IPS-11a (cell line): ENCODE results near the gene LNP1.
A peak's percentile ranks its signal among the peaks of the same experiment; 100 is the strongest.
"Not testable (repeated sequence)": the region's sequence is repeated elsewhere in the genome, so short reads cannot be mapped to it uniquely, and the experiment has no call there.

Experiments used
- H3K4me3 ChIP-seq: one replicate; pipeline ENCODE4 v1.5.1; 2013; ENCODE audit warnings: low read depth, low read length, control low read depth

Gene LNP1

DNA sequence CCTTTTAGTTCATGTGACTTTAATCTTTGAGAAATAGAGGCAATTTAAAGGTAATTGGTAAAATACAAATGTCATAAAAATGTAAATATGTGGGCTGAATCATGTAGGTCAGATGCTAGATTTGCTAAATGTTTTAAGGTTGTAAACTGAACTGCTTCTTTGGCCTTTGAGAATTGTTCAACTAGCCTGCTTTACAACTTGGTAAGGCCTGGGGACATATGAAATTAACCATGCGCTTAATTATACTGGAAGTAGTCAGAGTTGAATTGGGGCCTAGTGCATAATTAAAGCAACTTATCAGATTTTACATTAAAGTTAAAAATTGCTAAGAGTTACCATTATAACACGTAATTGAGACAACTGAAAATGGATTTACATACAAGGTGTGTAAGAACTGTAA lies 70.1 kb downstream of the LNP1 start:
- H3K4me3 ChIP-seq = no peak overlapping the region

DNA sequence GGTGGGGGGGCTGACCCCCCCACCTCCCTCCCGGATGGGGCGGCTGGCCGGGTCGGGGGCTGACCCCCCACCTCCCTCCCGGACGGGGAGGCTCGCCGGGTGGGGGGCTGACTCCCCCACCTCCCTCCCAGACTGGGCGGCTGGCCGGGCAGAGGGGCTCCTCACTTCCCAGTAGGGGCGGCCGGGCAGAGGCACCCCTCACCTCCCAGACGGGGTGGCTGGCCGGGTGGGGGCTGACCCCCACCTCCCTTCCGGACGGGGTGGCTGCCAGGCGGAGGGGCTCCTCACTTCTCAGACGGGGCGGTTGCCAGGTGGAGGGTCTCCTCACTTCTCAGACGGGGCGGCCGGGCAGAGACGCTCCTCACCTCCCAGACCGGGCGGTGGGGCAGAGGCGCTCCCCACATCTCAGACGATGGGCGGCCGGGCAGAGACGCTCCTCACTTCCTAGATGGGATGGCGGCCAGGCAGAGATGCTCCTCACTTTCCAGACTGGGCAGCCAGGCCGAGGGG lies 76.6 kb downstream of the LNP1 start:
- H3K4me3 ChIP-seq = not testable (repeated sequence)

DNA sequence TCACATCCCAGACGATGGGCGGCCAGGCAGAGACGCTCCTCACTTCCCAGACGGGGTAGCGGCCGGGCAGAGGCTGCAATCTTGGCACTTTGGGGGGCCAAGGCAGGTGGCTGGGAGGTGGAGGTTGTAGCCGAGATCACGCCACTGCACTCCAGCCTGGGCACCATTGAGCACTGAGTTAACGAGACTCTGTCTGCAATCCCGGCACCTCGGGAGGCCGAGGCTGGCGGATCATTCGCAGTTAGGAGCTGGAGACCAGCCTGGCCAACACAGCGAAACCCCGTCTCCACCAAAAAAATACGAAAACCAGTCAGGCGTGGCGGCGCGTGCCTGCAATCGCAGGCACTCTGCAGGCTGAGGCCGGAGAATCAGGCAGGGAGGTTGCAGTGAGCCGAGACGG lies 77.2 kb downstream of the LNP1 start:
- not testable (repeated sequence) for H3K4me3 ChIP-seq

DNA sequence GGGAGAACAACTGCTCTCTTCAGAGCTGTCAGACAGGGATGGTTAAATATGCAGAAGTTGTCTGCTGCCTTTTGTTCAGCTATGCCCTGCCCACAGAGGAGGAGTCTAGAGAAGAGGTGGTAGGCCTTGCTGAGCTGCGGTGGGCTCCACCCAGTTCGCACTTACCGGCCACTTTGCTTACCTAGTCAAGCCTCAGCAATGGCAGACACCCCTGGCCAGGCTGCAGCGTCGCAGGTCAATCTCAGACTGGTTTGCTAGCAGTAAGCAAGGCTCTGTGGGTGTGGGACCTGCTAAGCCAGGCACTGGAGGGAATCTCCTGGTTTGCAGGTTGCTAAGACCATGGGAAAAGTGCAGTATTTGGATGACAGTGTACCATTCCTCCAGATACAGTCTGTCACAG lies 78.7 kb downstream of the LNP1 start:
- H3K4me3 ChIP-seq = no peak overlapping the region

DNA sequence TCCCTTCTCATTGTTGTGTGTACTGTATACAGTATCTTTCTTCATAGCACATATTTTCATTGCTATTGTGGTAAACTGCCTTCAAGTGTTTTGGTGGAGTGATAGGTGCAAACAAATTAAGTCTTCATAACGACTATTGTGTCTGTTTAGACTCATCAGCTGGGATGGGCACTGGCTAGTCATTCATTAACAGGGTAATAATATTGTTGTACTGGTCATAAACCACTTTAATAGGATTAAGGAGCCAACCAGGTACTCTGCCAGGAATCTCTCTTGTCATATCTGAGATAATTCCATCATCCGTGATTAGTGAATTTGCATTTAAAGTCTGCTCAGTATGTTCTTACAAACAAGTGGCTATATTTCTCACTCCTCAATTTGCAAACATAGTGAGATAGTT lies 80.8 kb downstream of the LNP1 start:
- H3K4me3 ChIP-seq = no peak overlapping the region

DNA sequence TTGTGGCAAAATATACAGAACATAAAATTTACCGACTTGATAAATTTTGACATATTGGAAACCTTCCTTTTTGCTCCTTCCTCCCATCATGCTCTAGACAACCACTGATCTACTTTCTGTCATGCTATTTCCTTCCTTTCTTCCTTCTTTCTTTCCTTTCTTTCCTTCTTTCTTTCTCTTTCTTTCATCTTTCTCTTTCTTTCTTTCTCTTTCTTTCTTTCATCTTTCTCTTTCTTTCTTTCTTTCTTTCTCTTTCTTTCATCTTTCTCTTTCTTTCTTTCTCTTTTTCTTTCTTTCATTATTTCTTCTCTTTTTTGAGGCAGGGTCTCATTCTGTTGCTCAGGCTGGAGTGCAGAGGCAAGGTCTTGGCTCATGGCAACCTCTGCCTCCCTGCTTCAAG lies 82.2 kb downstream of the LNP1 start:
- H3K4me3 ChIP-seq = no peak overlapping the region

DNA sequence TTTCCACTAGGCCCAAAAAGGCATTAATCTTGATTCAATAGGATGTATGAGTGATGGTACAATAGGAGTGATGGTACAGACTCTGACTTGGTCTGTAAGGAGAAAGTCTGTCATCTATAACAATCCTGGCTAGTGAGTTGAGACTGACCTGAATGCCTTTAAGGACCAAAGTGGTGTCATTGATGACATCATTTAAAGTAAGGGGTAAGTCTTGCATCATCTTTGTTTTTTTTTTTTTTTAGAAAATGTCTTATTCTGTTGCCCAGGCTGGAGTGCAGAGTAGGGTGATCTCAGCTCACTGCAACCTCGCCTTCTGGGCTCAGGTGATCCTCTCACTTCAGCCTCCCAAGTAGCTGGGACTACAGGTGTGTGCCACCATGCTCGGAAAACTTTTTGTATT lies 85.5 kb downstream of the LNP1 start:
- H3K4me3 ChIP-seq = no peak overlapping the region

DNA sequence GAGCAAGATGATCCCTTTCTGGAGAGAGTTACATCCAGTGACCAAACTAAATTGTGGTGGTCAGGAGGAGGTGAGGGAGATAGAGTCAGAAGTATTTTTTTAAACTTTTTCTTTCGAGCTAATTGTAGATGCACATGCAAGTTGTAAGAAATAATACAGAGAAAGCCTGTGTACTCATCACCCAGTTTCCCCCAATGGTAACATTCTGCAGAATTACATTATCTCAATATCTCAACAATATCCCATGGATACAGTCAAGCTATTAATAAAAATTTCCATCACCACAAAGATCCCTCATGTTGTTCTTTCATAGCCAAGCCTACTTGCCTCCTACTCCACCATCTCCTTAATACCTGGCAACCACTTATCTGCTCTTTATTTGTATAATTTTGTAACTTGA lies 87.8 kb downstream of the LNP1 start:
- H3K4me3 ChIP-seq = no peak overlapping the region

DNA sequence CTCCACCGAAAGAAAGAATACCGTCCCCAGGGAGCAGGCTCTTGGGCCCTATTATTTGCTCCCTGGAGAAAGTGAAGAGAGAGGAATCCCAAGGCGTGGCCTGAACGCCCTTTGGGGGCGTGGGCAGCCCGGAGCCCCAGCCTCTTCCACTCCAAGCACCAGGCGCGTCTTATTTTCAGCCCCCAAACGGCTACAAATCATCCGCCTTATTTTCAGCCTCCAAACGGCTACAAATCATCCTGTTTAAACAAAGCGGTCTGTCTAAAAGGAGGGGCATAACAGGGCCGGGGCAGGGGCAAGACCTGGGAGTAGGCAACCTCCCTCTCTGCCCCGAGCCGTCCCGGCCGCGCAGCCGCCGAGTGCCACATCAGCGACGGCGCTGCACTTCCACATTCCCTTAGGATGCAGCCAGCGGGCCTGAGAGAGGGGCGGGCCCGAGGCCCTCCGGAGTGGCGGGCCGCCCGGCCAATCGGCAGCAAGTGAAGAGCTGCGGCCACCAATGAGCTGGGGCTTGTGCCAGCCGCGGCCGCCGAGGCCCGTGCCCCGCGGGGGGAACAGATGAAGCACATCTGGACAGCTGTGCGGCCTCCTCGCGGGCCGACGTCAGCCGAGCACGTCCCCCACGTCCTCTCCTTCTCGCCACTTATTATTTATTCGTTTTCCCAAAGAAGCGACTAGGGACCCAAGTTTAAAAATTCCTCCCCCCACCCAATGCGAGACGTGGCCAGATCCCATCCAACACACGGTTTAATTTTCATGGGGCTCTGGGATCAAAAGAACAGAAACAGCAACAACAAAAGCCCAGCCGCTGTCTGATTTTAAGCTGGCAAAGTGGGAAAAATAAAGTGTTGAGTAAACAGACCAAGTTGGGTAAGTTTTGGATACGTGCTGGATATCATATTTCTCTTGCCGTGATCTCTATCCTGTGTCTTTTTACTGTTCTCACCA lies 91.0 kb downstream of the LNP1 start, which contains the start of gene TMEM45A:
Gene TMEM45A (plus strand): TSS at position 561 of the 948 bp plus-strand sequence. CDS start 62,593 bp downstream, outside the sequence.
- H3K4me3 ChIP-seq = peak within 1 kb of the TSS; percentile 52

DNA sequence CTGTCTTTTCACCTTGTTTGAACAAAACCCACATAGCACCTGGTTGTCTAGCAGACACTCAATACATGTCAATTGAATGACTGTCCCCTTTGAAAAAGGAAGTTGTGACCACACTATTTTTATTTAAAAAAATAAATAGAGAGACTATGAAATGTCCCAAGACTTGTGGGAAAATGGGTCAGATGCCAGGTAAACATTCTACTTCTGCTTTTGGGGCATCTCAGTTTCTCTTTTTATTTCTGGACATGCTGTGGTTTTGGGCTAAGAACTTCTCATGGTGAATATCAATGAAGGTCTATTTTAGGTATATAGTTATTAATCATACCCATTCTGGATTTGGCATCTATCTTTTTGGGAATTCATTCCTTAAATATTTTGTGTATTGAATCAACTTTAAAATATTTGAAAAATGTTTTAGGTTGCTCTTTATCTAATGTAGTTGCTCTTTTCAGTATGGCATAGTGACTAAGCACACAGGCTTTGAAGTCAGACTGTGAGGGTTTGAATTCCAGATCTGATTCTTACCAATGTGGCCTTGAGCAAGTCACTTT lies 95.4 kb downstream of the LNP1 start:
- H3K4me3 ChIP-seq = no peak overlapping the region

DNA sequence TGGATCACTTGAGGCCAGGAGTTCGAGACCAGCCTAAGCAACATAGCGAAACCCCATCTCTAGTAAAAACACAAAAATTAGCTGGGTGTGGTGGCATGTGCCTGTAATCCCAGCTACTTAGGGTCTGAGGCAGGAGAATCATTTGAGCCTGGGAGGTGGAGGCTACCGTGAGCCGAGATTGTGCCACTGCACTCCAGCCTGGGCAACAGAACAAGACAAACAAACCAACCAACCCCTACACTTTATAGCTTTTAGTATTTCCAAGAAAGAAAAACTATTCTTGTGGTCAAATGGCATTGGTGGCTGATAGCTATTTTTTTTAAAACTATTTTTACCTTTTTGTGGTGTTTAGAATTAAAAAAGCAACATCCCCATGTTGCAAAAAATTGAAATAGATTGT lies 98.3 kb downstream of the LNP1 start:
- H3K4me3 ChIP-seq = no peak overlapping the region

DNA sequence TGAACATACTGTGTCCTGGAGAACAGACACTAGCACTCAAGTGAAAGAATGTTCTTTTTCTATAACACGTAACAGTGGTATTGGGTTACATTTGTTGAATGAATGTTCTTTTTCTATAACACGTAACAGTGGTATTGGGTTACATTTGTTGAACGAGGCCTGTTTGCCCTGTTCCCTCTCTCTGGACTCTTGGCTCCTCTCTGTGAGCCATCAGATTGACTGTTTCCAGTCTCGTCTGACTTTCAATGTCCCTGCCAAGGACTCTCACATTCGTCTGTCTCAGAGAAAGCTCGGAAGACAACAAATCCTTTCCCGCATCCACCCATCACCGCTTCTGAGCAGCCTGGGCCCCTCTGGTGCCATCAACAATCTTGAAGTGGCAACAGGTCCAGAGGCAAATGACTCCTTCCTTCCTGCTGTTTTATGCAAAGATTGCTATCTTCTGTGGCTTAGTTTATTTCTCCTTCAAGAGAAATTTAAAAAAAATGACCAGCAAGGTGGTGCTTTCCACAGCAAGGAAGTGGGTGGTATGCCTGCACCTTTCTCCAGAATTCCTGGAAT lies 99.1 kb downstream of the LNP1 start:
- H3K4me3 ChIP-seq = no peak overlapping the region

DNA sequence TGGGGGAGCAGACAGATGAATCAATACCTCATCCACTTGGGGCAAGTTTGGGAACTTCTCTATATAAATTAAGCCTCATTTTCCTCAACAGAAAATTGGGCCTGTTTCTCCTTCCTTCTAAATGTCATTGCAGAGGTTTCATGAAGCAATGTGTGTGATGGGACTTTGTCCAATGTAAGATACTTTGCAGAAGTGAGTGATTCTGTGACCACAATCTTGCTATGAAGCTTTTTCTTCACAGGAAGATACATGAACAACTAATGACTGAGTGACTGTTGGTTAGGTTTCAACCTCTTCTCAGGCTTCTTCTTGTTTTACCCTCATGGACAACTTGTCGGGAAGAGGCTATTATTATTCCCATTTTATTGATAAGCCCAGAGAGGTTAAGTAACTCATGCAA lies 102.1 kb downstream of the LNP1 start:
- no peak overlapping the region for H3K4me3 ChIP-seq
